ENCODE measurements around the gene AOC2.

GRCh38 chr17:42894283-42895184, 50.2 kb downstream of the AOC2 start:
- TF ChIP-seq, protein P1, sequence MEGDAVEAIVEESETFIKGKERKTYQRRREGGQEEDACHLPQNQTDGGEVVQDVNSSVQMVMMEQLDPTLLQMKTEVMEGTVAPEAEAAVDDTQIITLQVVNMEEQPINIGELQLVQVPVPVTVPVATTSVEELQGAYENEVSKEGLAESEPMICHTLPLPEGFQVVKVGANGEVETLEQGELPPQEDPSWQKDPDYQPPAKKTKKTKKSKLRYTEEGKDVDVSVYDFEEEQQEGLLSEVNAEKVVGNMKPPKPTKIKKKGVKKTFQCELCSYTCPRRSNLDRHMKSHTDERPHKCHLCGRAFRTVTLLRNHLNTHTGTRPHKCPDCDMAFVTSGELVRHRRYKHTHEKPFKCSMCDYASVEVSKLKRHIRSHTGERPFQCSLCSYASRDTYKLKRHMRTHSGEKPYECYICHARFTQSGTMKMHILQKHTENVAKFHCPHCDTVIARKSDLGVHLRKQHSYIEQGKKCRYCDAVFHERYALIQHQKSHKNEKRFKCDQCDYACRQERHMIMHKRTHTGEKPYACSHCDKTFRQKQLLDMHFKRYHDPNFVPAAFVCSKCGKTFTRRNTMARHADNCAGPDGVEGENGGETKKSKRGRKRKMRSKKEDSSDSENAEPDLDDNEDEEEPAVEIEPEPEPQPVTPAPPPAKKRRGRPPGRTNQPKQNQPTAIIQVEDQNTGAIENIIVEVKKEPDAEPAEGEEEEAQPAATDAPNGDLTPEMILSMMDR (IDR thresholded peaks at IDR 0.05): no peak
- TF ChIP-seq MAX (IDR thresholded peaks at IDR 0.05): no peak
- no peak for TF ChIP-seq CHD2 (IDR thresholded peaks at IDR 0.05; ENCODE audit: low read length, partially characterized antibody)
- no peak for TF ChIP-seq BHLHE40 (IDR thresholded peaks at IDR 0.05; ENCODE audit: low read depth, low read length)
- no peak for TF ChIP-seq POLR2A (IDR thresholded peaks at IDR 0.05; ENCODE audit: low read length)
